Measurements from ENCODE around the gene IL5RA. TPM values are rescaled to one million over a fixed set of nuclear protein-coding genes. Genes with fewer than 3 reads are reported as not detected.

Gene IL5RA
- total RNA-seq, 1 experiment from 2014 or later, result not detected

DNA sequence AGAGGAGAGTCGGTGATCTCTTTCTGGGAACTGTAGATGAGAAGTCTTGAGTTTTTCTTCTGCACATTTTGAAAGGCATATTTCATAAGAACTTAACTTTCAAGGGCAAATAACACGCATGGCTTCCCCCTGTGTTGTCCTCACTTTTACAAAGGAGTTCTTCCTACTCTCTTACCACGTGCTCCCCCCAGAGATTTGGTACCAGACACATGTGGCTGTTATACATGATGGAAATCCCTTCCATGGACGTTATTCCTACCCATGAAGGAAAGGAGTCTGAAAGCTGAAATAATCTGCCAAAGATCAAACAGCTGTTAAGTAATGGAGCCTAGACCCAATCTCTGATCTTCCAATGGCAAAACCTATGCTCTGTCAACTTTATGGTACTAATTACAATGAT is 4.4 kb downstream of the IL5RA start:
- Histone ChIP-seq H3K4me3 (ENCODE audit: low read depth, low read length, poor library complexity, severe bottlenecking) (no peak overlapping the region), H3K36me3 (ENCODE audit: insufficient read depth, low read length, poor library complexity, severe bottlenecking) (no peaks in the 10 kb centered on the region), H3K4me1 (ENCODE audit: insufficient read depth, low read length, poor library complexity, severe bottlenecking) (peaks cover 6% of the 10 kb centered on the region), H3K9me3 (ENCODE audit: low read depth, low read length, poor library complexity, severe bottlenecking) (no peaks in the 10 kb centered on the region), H3K27me3 (replicated peaks; ENCODE audit: insufficient read depth, low read depth, low read length, poor library complexity) (no peaks in the 10 kb centered on the region), H3K27ac (ENCODE audit: low read depth, low read length, poor library complexity, severe bottlenecking) (no peak overlapping the region)
- ChIA-PET POLR2A (ENCODE audit: low non-redundant PET) (no interaction called here), CTCF (no interaction called here)
- no TSS peak for BruUV-seq (replicated peaks)
- intact Hi-C loops (cut with micrococcal nuclease; ENCODE audit: unreplicated experiment), result no loop called here
- DNase-seq (ENCODE audit: low spot score), result no peak
- TF ChIP-seq, protein P1, sequence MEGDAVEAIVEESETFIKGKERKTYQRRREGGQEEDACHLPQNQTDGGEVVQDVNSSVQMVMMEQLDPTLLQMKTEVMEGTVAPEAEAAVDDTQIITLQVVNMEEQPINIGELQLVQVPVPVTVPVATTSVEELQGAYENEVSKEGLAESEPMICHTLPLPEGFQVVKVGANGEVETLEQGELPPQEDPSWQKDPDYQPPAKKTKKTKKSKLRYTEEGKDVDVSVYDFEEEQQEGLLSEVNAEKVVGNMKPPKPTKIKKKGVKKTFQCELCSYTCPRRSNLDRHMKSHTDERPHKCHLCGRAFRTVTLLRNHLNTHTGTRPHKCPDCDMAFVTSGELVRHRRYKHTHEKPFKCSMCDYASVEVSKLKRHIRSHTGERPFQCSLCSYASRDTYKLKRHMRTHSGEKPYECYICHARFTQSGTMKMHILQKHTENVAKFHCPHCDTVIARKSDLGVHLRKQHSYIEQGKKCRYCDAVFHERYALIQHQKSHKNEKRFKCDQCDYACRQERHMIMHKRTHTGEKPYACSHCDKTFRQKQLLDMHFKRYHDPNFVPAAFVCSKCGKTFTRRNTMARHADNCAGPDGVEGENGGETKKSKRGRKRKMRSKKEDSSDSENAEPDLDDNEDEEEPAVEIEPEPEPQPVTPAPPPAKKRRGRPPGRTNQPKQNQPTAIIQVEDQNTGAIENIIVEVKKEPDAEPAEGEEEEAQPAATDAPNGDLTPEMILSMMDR (conservative IDR thresholded peaks at IDR 0.05; ENCODE audit: low read depth, low read length), result no peak
- TF ChIP-seq EZH2 (IDR thresholded peaks at IDR 0.05; ENCODE audit: borderline replicate concordance, low read depth, low read length, poor library complexity, severe bottlenecking), result no peak

DNA sequence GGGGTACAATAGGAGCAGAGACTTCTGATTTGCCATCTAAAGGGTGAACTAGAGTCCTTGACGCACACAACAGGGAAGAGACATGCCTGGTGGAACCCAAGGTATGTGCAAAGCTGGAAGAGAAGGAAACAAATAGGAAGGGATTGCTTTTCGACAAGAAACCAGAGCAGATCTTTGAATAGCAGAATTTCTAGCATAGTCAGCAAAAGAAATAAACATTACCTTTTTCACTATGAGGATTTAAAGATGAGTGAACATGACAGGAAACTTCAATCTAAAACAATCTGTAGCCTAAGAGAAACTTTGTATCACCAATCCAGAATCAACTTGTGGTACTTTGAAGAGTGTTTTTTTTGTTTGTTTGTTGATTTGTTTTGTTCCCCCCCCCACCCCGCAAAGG is 4.9 kb downstream of the IL5RA start:
- no peak overlapping the region for H3K27ac ChIP-seq (ENCODE audit: low read depth, low read length, poor library complexity, severe bottlenecking)
- no peak overlapping the region for H3K4me3 ChIP-seq (ENCODE audit: low read depth, low read length, poor library complexity, severe bottlenecking)
- no peak for TF ChIP-seq EZH2 (IDR thresholded peaks at IDR 0.05; ENCODE audit: borderline replicate concordance, low read depth, low read length, poor library complexity, severe bottlenecking)
- TF ChIP-seq, protein P1 (conservative IDR thresholded peaks at IDR 0.05; ENCODE audit: low read depth, low read length), result no peak
- no peaks in the 10 kb centered on the region for H3K36me3 ChIP-seq (ENCODE audit: insufficient read depth, low read length, poor library complexity, severe bottlenecking)
- no peaks in the 10 kb centered on the region for H3K27me3 ChIP-seq (replicated peaks; ENCODE audit: insufficient read depth, low read depth, low read length, poor library complexity)
- no TSS peak for BruUV-seq (replicated peaks)
- DNase-seq (ENCODE audit: low spot score), result no peak
- CTCF ChIA-PET, result no interaction called here
- intact Hi-C loops (cut with micrococcal nuclease; ENCODE audit: unreplicated experiment), result no loop called here
- H3K9me3 ChIP-seq (ENCODE audit: low read depth, low read length, poor library complexity, severe bottlenecking), result no peaks in the 10 kb centered on the region
- POLR2A ChIA-PET (ENCODE audit: low non-redundant PET), result no interaction called here
- H3K4me1 ChIP-seq (ENCODE audit: insufficient read depth, low read length, poor library complexity, severe bottlenecking), result peaks cover 6% of the 10 kb centered on the region

DNA sequence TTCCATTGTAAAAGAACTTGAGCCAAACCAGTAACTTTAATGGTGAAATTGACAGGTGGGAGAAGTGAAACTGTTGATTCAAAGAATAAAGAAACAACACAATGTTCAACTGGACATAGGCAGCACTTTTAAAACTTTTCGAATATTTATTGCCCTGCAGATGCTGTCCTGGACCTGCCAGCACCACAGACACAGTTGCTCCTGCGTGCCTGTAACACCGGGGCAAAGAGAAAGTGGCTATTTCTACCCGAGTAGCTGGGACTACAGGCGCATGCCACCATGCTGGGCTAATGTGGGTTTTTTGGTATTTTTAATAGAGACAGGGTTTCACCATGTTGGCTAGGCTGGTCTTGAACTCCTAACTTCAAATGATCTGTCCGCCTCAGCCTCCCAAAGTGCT is 7.4 kb downstream of the IL5RA start:
- TF ChIP-seq, protein P1 (conservative IDR thresholded peaks at IDR 0.05; ENCODE audit: low read depth, low read length), result no peak
- no peak for TF ChIP-seq EZH2 (IDR thresholded peaks at IDR 0.05; ENCODE audit: borderline replicate concordance, low read depth, low read length, poor library complexity, severe bottlenecking)
- H3K4me3 ChIP-seq (ENCODE audit: low read depth, low read length, poor library complexity, severe bottlenecking), result no peak overlapping the region
- no peaks in the 10 kb centered on the region for H3K9me3 ChIP-seq (ENCODE audit: low read depth, low read length, poor library complexity, severe bottlenecking)
- H3K36me3 ChIP-seq (ENCODE audit: insufficient read depth, low read length, poor library complexity, severe bottlenecking), result no peaks in the 10 kb centered on the region
- H3K27me3 ChIP-seq (replicated peaks; ENCODE audit: insufficient read depth, low read depth, low read length, poor library complexity), result no peaks in the 10 kb centered on the region
- BruUV-seq (replicated peaks), result no TSS peak
- H3K27ac ChIP-seq (ENCODE audit: low read depth, low read length, poor library complexity, severe bottlenecking), result no peak overlapping the region
- intact Hi-C loops (cut with micrococcal nuclease; ENCODE audit: unreplicated experiment), result no loop called here
- no peak for DNase-seq (ENCODE audit: low spot score)
- H3K4me1 ChIP-seq (ENCODE audit: insufficient read depth, low read length, poor library complexity, severe bottlenecking), result peaks cover 6% of the 10 kb centered on the region
- POLR2A ChIA-PET (ENCODE audit: low non-redundant PET), result no interaction called here
- CTCF ChIA-PET, result no interaction called here
